ENCODE measurements around the gene ASL. TPM values are rescaled to one million over a fixed set of nuclear protein-coding genes. Genes with fewer than 3 reads are reported as not detected.

Gene ASL
- total and polyA plus RNA-seq, 9 of the 15 experiments (the other 6 are each of a cell fraction or from before 2014, with no cell fraction given), result 2.6 to 67.0 (median 33.3) TPM

DNA sequence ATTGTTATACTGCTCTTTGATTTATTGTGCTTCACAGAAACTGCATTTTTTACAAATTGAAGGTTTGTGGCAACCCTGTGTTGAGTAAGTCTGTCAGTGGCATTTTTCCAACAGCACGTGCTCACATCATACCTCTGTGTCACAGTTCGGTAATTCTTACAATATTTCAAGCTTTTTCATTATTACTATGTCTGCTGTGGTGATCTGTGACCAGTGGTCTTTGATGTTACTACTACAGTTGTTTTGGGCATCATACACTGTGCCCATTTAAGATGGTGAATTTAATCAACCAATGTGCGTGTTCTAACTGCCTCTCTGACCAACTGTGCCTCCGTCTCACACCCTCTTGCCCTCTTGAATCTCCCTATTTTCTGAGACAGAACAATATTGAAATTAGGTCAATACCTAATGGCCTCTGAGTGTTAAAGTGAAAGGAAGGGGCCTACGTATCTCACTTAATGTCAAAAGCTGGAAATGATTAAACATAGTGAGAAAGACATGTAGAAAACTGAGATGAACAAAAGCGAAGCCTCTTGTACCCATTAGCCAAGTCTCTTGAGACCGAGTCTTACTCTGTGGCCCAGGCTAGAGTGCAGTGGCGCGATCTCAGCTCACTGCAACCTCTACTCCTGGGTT is 20.2 kb upstream of the ASL start:
- no TSS peak for BruUV-seq (replicated peaks)
- in situ Hi-C loops (cut with MboI), result no loop called here
- ATAC-seq (no peak), FAIRE-seq (no peak), DNase-seq (ENCODE audit: extremely low read depth in 1 of 4, low spot score in 3 of 4) (no peak)
- Histone ChIP-seq H3K9ac (ENCODE audit: insufficient read depth in 1 of 2, low read depth in 2 of 2, low read length in 2 of 2) (no peak overlapping the region), H3K4me3 (no peak overlapping the region), H4K20me1 (replicated peaks; ENCODE audit: control insufficient read depth, insufficient read depth, low read length) (no peaks in the 10 kb centered on the region), H3K27me3 (ENCODE audit: control insufficient read depth in 2 of 2, insufficient read depth in 2 of 2, low read length in 2 of 2) (no peaks in the 10 kb centered on the region), H3K4me2 (ENCODE audit: insufficient read depth, low read length) (no peak overlapping the region), H2AFZ (ENCODE audit: low read depth, low read length) (no peak overlapping the region), H3K79me2 (ENCODE audit: control insufficient read depth, insufficient read depth, low read length) (no peaks in the 10 kb centered on the region), H3K4me1 (replicated peaks in 1 of 2; ENCODE audit: control insufficient read depth in 2 of 2, insufficient read depth in 2 of 2, low read length in 2 of 2) (no peaks in the 10 kb centered on the region), H3K27ac (ENCODE audit: extremely low read depth, low read depth, low read length) (no peak overlapping the region), H3K9me1 (ENCODE audit: control insufficient read depth, insufficient read depth, low read length) (no peaks in the 10 kb centered on the region), H3K36me3 (ENCODE audit: control insufficient read depth, insufficient read depth, low read length) (no peaks in the 10 kb centered on the region), H3K9me3 (replicated peaks; ENCODE audit: control insufficient read depth, insufficient read depth, low read depth, low read length) (no peaks in the 10 kb centered on the region)
- no peak for TF ChIP-seq HDAC6 (IDR thresholded peaks at IDR 0.05; ENCODE audit: low read depth, low read length)
- no peak for TF ChIP-seq L3MBTL2 (IDR thresholded peaks at IDR 0.05)
- no peak for TF ChIP-seq FIP1L1 (IDR thresholded peaks at IDR 0.05; ENCODE audit: low read depth, low read length, poor library complexity, severe bottlenecking)
- TF ChIP-seq MYBL2 (IDR thresholded peaks at IDR 0.05; ENCODE audit: low read depth), result no peak
- TF ChIP-seq MYBL2 (CRISPR knock-in tag; IDR thresholded peaks at IDR 0.05; ENCODE audit: borderline replicate concordance), result no peak
- no peak for TF ChIP-seq ZNF3 (CRISPR knock-in tag; IDR thresholded peaks at IDR 0.05)
- no peak for TF ChIP-seq SAFB (IDR thresholded peaks at IDR 0.05; ENCODE audit: borderline replicate concordance, low read depth, low read length)
- no peak for TF ChIP-seq HEY1 (CRISPR knock-in tag; IDR thresholded peaks at IDR 0.05; ENCODE audit: borderline replicate concordance)
- no peak for TF ChIP-seq PHB (CRISPR knock-in tag; IDR thresholded peaks at IDR 0.05)
- TF ChIP-seq SP1 (CRISPR knock-in tag; IDR thresholded peaks at IDR 0.05), result no peak
- TF ChIP-seq, protein P1, sequence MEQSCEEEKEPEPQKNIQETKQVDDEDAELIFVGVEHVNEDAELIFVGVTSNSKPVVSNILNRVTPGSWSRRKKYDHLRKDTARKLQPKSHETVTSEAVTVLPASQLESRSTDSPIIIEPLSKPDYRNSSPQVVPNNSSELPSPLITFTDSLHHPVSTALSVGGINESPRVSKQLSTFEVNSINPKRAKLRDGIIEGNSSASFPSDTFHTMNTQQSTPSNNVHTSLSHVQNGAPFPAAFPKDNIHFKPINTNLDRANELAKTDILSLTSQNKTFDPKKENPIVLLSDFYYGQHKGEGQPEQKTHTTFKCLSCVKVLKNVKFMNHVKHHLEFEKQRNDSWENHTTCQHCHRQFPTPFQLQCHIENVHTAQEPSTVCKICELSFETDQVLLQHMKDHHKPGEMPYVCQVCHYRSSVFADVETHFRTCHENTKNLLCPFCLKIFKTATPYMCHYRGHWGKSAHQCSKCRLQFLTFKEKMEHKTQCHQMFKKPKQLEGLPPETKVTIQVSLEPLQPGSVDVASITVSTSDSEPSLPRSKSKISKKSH (CRISPR knock-in tag; IDR thresholded peaks at IDR 0.05), result no peak
- TF ChIP-seq SAP30 (IDR thresholded peaks at IDR 0.05; ENCODE audit: borderline replicate concordance, insufficient read depth, low read depth, low read length, poor library complexity, severe bottlenecking), result no peak
- no peak for TF ChIP-seq NEUROD1 (IDR thresholded peaks at IDR 0.05; ENCODE audit: borderline replicate concordance, low read depth, low read length, partially characterized antibody)
- TF ChIP-seq TSC22D4 (tag; IDR thresholded peaks at IDR 0.05), result no peak
- TF ChIP-seq, protein P2, sequence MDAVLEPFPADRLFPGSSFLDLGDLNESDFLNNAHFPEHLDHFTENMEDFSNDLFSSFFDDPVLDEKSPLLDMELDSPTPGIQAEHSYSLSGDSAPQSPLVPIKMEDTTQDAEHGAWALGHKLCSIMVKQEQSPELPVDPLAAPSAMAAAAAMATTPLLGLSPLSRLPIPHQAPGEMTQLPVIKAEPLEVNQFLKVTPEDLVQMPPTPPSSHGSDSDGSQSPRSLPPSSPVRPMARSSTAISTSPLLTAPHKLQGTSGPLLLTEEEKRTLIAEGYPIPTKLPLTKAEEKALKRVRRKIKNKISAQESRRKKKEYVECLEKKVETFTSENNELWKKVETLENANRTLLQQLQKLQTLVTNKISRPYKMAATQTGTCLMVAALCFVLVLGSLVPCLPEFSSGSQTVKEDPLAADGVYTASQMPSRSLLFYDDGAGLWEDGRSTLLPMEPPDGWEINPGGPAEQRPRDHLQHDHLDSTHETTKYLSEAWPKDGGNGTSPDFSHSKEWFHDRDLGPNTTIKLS (IDR thresholded peaks at IDR 0.05; ENCODE audit: borderline replicate concordance, low read depth), result no peak
- TF ChIP-seq, protein P3, sequence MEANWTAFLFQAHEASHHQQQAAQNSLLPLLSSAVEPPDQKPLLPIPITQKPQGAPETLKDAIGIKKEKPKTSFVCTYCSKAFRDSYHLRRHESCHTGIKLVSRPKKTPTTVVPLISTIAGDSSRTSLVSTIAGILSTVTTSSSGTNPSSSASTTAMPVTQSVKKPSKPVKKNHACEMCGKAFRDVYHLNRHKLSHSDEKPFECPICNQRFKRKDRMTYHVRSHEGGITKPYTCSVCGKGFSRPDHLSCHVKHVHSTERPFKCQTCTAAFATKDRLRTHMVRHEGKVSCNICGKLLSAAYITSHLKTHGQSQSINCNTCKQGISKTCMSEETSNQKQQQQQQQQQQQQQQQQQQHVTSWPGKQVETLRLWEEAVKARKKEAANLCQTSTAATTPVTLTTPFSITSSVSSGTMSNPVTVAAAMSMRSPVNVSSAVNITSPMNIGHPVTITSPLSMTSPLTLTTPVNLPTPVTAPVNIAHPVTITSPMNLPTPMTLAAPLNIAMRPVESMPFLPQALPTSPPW (CRISPR knock-in tag; IDR thresholded peaks at IDR 0.05), result no peak
- intact Hi-C loops (cut with micrococcal nuclease), result no loop called here
- CTCF ChIA-PET (ENCODE audit: low intra/inter-chr PET ratio), result no interaction called here
- POLR2A ChIA-PET, result no interaction called here
- 54% methylated on average over 9 of the region's 9 CpGs for WGBS (ENCODE audit: insufficient coverage, low coverage, missing lambda C conversion rate)

Measured in K562 (cell line).